DOHH2 (cell line): ENCODE measurements around the gene CEP290.

Experiments
- EZH2phosphoT487 ChIP-seq: fragments of 200-600 bp; sonication (generic); IDR thresholded peaks from 2 replicates; pipeline ENCODE4 v1.6.1; 2017; ENCODE audit warnings: borderline replicate concordance, mild to moderate bottlenecking, antibody characterized with exemption, low read length, moderate library complexity, mixed read lengths
- TF ChIP-seq, protein P1 (sequence below): fragments of 200-600 bp; sonication (generic); IDR thresholded peaks from one replicate; pipeline ENCODE4 v1.5.1; 2014; ENCODE audit warnings: antibody characterized with exemption, mild to moderate bottlenecking, low read depth, low read length; ENCODE audit not compliant: poor library complexity, severe bottlenecking

- TF ChIP-seq, protein P1, sequence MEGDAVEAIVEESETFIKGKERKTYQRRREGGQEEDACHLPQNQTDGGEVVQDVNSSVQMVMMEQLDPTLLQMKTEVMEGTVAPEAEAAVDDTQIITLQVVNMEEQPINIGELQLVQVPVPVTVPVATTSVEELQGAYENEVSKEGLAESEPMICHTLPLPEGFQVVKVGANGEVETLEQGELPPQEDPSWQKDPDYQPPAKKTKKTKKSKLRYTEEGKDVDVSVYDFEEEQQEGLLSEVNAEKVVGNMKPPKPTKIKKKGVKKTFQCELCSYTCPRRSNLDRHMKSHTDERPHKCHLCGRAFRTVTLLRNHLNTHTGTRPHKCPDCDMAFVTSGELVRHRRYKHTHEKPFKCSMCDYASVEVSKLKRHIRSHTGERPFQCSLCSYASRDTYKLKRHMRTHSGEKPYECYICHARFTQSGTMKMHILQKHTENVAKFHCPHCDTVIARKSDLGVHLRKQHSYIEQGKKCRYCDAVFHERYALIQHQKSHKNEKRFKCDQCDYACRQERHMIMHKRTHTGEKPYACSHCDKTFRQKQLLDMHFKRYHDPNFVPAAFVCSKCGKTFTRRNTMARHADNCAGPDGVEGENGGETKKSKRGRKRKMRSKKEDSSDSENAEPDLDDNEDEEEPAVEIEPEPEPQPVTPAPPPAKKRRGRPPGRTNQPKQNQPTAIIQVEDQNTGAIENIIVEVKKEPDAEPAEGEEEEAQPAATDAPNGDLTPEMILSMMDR = no peak
- TF ChIP-seq EZH2phosphoT487 = no peak
These were observed 14.3 kb upstream of the CEP290 start for GRCh38 chr12:88156075-88156654.
